HepG2 (cell line): Measurements from ENCODE around the gene CLIC5. TPM values are rescaled to one million over a fixed set of nuclear protein-coding genes. Genes with fewer than 3 reads are reported as not detected.

Source experiments
- ATAC-seq: fragments of 200-7000 bp; cut with Tn5 transposase; 3 replicates; pipeline ENCODE4 v1.9.1; 2020; ENCODE audit warnings: mild to moderate bottlenecking, moderate library complexity
- BruUV-seq: library from RNA; stranded (reverse); fragments of 400-500 nt; replicated peaks from 2 replicates; lab custom pipeline; 2021; lab: Mats Ljungman, UMichigan
- CTCF ChIA-PET: fragments of 300-600 bp; formaldehyde crosslinking; extraction: SDS; loops from one replicate; lab custom pipeline; 2021; ENCODE audit warnings: low total read pairs, inconsistent platforms, low intra/inter-chr PET ratio; lab: Yijun Ruan, JAX
- POLR2A ChIA-PET: fragments of 350-600 bp; sonication (Branson Sonifier 250); formaldehyde crosslinking; loops from one replicate; lab custom pipeline; 2020; ENCODE audit warnings: antibody characterized with exemption, inconsistent platforms; lab: Yijun Ruan, JAX
- DNase-seq: peaks from one replicate; pipeline ENCODE4 v3.0.0-alpha.2; 2015; ENCODE audit warnings: low spot score
- FAIRE-seq: peaks from 3 replicates; lab custom pipeline; 2011; peaks lifted over from hg19 to GRCh38; lab: Jason Lieb, UNC
- H2AFZ ChIP-seq: one replicate; pipeline ENCODE4 v1.6.1; 2011; ENCODE audit warnings: low read length, inconsistent platforms
- H3K27ac ChIP-seq: fragments of 300-600 bp; 3 replicates; pipeline ENCODE4 v1.8.0; 2011; ENCODE audit warnings: mixed run types, mild to moderate bottlenecking, mixed read lengths, low read length, inconsistent platforms; ENCODE audit not compliant: insufficient read depth; ENCODE audit errors: extremely low read length
- H3K27me3 ChIP-seq, 2 experiments: fragments of 200-600 bp in 1 of 2; 2 replicates in 1 of 2; 3 replicates in 1 of 2; pipeline versions ENCODE4 v1.6.0 to v1.8.0; 2011; ENCODE audit warnings: low read length in 2 of 2, mild to moderate bottlenecking in 2 of 2, moderate library complexity in 2 of 2, inconsistent platforms in 1 of 2; ENCODE audit not compliant: insufficient read depth in 2 of 2, control insufficient read depth in 1 of 2
- H3K36me3 ChIP-seq, 2 experiments: fragments of 200-600 bp in 1 of 2; replicated peaks in 1 of 2; 2 replicates in 1 of 2; 3 replicates in 1 of 2; pipeline versions ENCODE4 v1.5.1 to v1.8.0; 2011; ENCODE audit warnings: low read length in 2 of 2, inconsistent platforms in 1 of 2; ENCODE audit not compliant: insufficient read depth in 2 of 2, control insufficient read depth in 1 of 2
- H3K4me1 ChIP-seq: 2 replicates; pipeline ENCODE4 v1.5.1; 2012; ENCODE audit warnings: low read length, inconsistent platforms; ENCODE audit not compliant: insufficient read depth
- H3K4me2 ChIP-seq: 2 replicates; pipeline ENCODE4 v1.6.0; 2011; ENCODE audit warnings: low read depth, low read length, inconsistent platforms
- H3K4me3 ChIP-seq, 3 experiments: fragments of 200-600 bp in 1 of 3; sonication (generic), shearing (Covaris generic) in 1 of 3; replicated peaks in 1 of 3; 2 replicates each; pipeline ENCODE4 v1.5.1; 2011 to 2016; ENCODE audit warnings: low read length in 3 of 3, inconsistent platforms in 2 of 3, low read depth in 2 of 3, mild to moderate bottlenecking in 2 of 3, control low read depth in 1 of 3, mixed read lengths in 1 of 3; ENCODE audit not compliant: insufficient read depth in 1 of 3
- H3K79me2 ChIP-seq: one replicate; pipeline ENCODE4 v1.6.1; 2011; ENCODE audit warnings: low read length, inconsistent platforms; ENCODE audit not compliant: insufficient read depth
- H3K9ac ChIP-seq: 2 replicates; pipeline ENCODE4 v1.6.0; 2011; ENCODE audit warnings: mild to moderate bottlenecking, low read depth, low read length, inconsistent platforms; ENCODE audit not compliant: insufficient read depth
- H3K9me3 ChIP-seq: 2 replicates; pipeline ENCODE4 v1.5.1; 2012; ENCODE audit warnings: mild to moderate bottlenecking, low read length
- H4K20me1 ChIP-seq: 2 replicates; pipeline ENCODE4 v1.6.0; 2011; ENCODE audit warnings: inconsistent platforms, mild to moderate bottlenecking, low read length, moderate library complexity; ENCODE audit not compliant: insufficient read depth
- AHR ChIP-seq: IDR thresholded peaks from 2 replicates; pipeline ENCODE4 v1.6.1; 2018; ENCODE audit warnings: missing genetic modification reagents, missing compliant biosample characterization
- BATF2 ChIP-seq: sonication (generic); formaldehyde crosslinking; IDR thresholded peaks from 2 replicates; pipeline ENCODE4 v1.8.0; 2022; ENCODE audit warnings: mild to moderate bottlenecking, missing genetic modification reagents, moderate library complexity
- CC2D1A ChIP-seq: sonication (generic); formaldehyde crosslinking; IDR thresholded peaks from 2 replicates; pipeline ENCODE4 v1.8.1; 2023; ENCODE audit warnings: mild to moderate bottlenecking, missing genetic modification reagents
- CSRNP2 ChIP-seq: sonication (generic); formaldehyde crosslinking; conservative IDR thresholded peaks from 2 replicates; pipeline ENCODE4 v1.8.0; 2022; ENCODE audit warnings: low read depth, missing genetic modification reagents
- HNF4A ChIP-seq: sonication (generic); formaldehyde crosslinking; IDR thresholded peaks from 2 replicates; pipeline ENCODE4 v1.4.0; 2020; ENCODE audit warnings: missing genetic modification reagents
- HOXA3 ChIP-seq: sonication (generic); formaldehyde crosslinking; IDR thresholded peaks from 2 replicates; pipeline ENCODE4 v1.5.0; 2020; ENCODE audit warnings: missing genetic modification reagents
- HOXD1 ChIP-seq: sonication (generic); formaldehyde crosslinking; IDR thresholded peaks from 2 replicates; pipeline ENCODE4 v1.5.0; 2020; ENCODE audit warnings: missing genetic modification reagents
- KMT2B ChIP-seq: IDR thresholded peaks from 2 replicates; pipeline ENCODE4 v1.6.1; 2016; ENCODE audit warnings: missing genetic modification reagents, missing compliant biosample characterization
- PAX8 ChIP-seq: sonication (generic); formaldehyde crosslinking; IDR thresholded peaks from 2 replicates; pipeline ENCODE4 v1.8.0; 2022; ENCODE audit warnings: mild to moderate bottlenecking, missing genetic modification reagents, borderline replicate concordance
- RFX1 ChIP-seq: fragments of 450-650 bp; IDR thresholded peaks from 2 replicates; pipeline ENCODE4 v1.6.1; 2017
- U2AF2 ChIP-seq: fragments of 200-400 bp; formaldehyde crosslinking; IDR thresholded peaks from 2 replicates; pipeline ENCODE4 v1.6.1; 2017; ENCODE audit warnings: low read depth, mild to moderate bottlenecking, low read length
- XBP1 ChIP-seq: sonication (generic); formaldehyde crosslinking; IDR thresholded peaks from 2 replicates; pipeline ENCODE4 v1.5.0; 2020; ENCODE audit warnings: missing genetic modification reagents
- ZNF121 ChIP-seq: sonication (generic); formaldehyde crosslinking; IDR thresholded peaks from 2 replicates; pipeline ENCODE4 v1.5.0; 2020; ENCODE audit warnings: mild to moderate bottlenecking, missing genetic modification reagents
- ZNF136 ChIP-seq: sonication (generic); formaldehyde crosslinking; IDR thresholded peaks from 2 replicates; pipeline ENCODE4 v1.8.1; 2022; ENCODE audit warnings: low read depth, mild to moderate bottlenecking, moderate library complexity, missing genetic modification reagents
- ZNF33B ChIP-seq: sonication (generic); formaldehyde crosslinking; IDR thresholded peaks from 2 replicates; pipeline ENCODE4 v1.5.1; 2020; ENCODE audit warnings: mild to moderate bottlenecking, missing genetic modification reagents
- ZNF546 ChIP-seq: sonication (generic); formaldehyde crosslinking; conservative IDR thresholded peaks from 2 replicates; pipeline ENCODE4 v1.8.1; 2023; ENCODE audit warnings: mild to moderate bottlenecking, missing genetic modification reagents
- WGBS: methylation state at CpG from one replicate; pipeline ENCODE4 v1.1.6; 2017; ENCODE audit warnings: low lambda C conversion rate; 5-methylcytosine and 5-hydroxymethylcytosine counted together
- in situ Hi-C: cut with HindIII; loops from 2 replicates; pipeline ENCODE4 v1.10.0; 2017; ENCODE audit warnings: low pct_unique_long_range_greater_than_20kb; ENCODE audit not compliant: extremely low pct_ligation_motif_present
- intact Hi-C: fragments of 100-400 bp; cut with micrococcal nuclease; formaldehyde crosslinking; loops from one replicate; pipeline ENCODE4 v1.10.0; 2022; ENCODE audit not compliant: unreplicated experiment
- polyA plus RNA-seq, 8 experiments: library from polyadenylated mRNA; depleted of rRNA in 3 of 8; stranded (reverse) in 7 of 8; unstranded in 1 of 8; fragments of >200 nt; fragmentation: Illumina TruSeq in 4 of 8; extraction: Trizol in 4 of 8; gene quantifications; 2 replicates each; pipeline versions ENCODE4 v1.2.1 to v1.2.3, GENCODE V29; 2011 to 2016; ENCODE audit warnings: low read depth in 4 of 8, missing spikeins in 1 of 8, mixed read lengths in 1 of 8; ENCODE audit not compliant: insufficient read depth in 1 of 8
- total RNA-seq, 5 experiments: library from RNA; depleted of rRNA; stranded (reverse); fragments of >200 nt; fragmentation: Illumina TruSeq; extraction: Trizol; gene quantifications; 2 replicates each; pipeline ENCODE4 v1.2.3, GENCODE V29; 2016; ENCODE audit warnings: low read depth in 1 of 5
- TF ChIP-seq, protein P1 (sequence below): sonication (generic); formaldehyde crosslinking; conservative IDR thresholded peaks from 2 replicates; pipeline ENCODE4 v1.8.0; 2022; ENCODE audit warnings: missing genetic modification reagents
- TF ChIP-seq, protein P2 (sequence below): sonication (generic); formaldehyde crosslinking; IDR thresholded peaks from 2 replicates; pipeline ENCODE4 v1.9.0; 2021; ENCODE audit warnings: missing genetic modification reagents, borderline replicate concordance
- TF ChIP-seq, protein P3 (sequence below): sonication (generic); formaldehyde crosslinking; IDR thresholded peaks from 2 replicates; pipeline ENCODE4 v1.8.0; 2023; ENCODE audit warnings: mild to moderate bottlenecking, missing genetic modification reagents

The CLIC5 gene
- total and polyA plus RNA-seq, 2 of the 13 experiments (the other 11 are each of a cell fraction or from before 2014, with no cell fraction given), result not detected

- no peak for TF ChIP-seq CC2D1A (CRISPR knock-in tag)
- no peak for TF ChIP-seq ZNF546 (CRISPR knock-in tag)
- TF ChIP-seq U2AF2, result no peak
- TF ChIP-seq HNF4A (CRISPR knock-in tag), result no peak
- TF ChIP-seq XBP1, result no peak
Observed at GRCh38 chr6:45970326-45970725, 45.3 kb downstream of the CLIC5 start (continued).

DNA sequence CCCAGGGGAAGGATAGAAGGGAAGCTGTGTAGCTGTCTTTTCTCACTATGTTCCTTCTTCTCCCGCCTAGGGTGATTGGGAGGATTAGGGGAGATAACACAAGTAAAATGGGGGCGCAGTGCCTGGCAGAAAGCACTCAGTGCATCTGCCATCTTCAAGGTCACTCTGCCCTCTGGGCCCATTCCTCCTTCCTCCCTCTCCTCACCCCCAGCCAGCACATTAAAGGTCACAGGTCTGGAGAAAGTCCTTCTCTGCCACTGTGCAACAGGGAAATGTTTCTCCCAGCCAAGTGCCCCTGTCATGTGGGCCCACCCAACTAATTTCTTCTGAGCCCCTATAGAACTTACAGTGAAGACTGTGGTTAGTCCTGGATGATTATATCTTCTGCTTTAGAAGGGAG lies 45.8 kb downstream of the CLIC5 start:
- Histone ChIP-seq H2AFZ (no peak overlapping the region), H3K4me1 (no peaks in the 10 kb centered on the region), H3K9me3 (0 out of 2 replicates have a peak, but pooled peaks cover under 1% of the 10 kb centered on the region), H3K36me3 (no peaks in the 10 kb centered on the region), H3K4me2 (no peak overlapping the region), H3K9ac (no peak overlapping the region), H4K20me1 (no peaks in the 10 kb centered on the region), H3K4me3 (no peak overlapping the region), H3K27ac (no peak overlapping the region), H3K27me3 (no peaks in the 10 kb centered on the region), H3K79me2 (no peaks in the 10 kb centered on the region)
- no peak for DNase-seq
- WGBS, result 0% methylated on average over 2 of the region's 2 CpGs
- no peak for ATAC-seq
- BruUV-seq, result no TSS peak
- intact Hi-C loops, result no loop called here
- in situ Hi-C loops, result no loop called here
- POLR2A ChIA-PET, result no interaction called here
- FAIRE-seq, result no peak
- CTCF ChIA-PET, result no interaction called here
- TF ChIP-seq ZNF121 (no peak), HOXD1 (CRISPR knock-in tag) (no peak), BATF2 (no peak), RFX1 (no peak), AHR (no peak), ZNF33B (CRISPR knock-in tag) (no peak), CSRNP2 (CRISPR knock-in tag) (no peak), PAX8 (CRISPR knock-in tag) (no peak), HOXA3 (CRISPR knock-in tag) (no peak), ZNF136 (CRISPR knock-in tag) (no peak), KMT2B (no peak)
- TF ChIP-seq, protein P1, sequence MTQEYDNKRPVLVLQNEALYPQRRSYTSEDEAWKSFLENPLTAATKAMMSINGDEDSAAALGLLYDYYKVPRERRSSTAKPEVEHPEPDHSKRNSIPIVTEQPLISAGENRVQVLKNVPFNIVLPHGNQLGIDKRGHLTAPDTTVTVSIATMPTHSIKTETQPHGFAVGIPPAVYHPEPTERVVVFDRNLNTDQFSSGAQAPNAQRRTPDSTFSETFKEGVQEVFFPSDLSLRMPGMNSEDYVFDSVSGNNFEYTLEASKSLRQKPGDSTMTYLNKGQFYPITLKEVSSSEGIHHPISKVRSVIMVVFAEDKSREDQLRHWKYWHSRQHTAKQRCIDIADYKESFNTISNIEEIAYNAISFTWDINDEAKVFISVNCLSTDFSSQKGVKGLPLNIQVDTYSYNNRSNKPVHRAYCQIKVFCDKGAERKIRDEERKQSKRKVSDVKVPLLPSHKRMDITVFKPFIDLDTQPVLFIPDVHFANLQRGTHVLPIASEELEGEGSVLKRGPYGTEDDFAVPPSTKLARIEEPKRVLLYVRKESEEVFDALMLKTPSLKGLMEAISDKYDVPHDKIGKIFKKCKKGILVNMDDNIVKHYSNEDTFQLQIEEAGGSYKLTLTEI (CRISPR knock-in tag), result no peak
- TF ChIP-seq, protein P2, sequence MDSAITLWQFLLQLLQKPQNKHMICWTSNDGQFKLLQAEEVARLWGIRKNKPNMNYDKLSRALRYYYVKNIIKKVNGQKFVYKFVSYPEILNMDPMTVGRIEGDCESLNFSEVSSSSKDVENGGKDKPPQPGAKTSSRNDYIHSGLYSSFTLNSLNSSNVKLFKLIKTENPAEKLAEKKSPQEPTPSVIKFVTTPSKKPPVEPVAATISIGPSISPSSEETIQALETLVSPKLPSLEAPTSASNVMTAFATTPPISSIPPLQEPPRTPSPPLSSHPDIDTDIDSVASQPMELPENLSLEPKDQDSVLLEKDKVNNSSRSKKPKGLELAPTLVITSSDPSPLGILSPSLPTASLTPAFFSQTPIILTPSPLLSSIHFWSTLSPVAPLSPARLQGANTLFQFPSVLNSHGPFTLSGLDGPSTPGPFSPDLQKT (CRISPR knock-in tag), result no peak
- TF ChIP-seq, protein P3, sequence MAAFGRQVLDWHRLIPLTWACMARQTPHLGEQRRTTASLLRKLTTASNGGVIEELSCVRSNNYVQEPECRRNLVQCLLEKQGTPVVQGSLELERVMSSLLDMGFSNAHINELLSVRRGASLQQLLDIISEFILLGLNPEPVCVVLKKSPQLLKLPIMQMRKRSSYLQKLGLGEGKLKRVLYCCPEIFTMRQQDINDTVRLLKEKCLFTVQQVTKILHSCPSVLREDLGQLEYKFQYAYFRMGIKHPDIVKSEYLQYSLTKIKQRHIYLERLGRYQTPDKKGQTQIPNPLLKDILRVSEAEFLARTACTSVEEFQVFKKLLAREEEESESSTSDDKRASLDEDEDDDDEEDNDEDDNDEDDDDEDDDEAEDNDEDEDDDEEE (CRISPR knock-in tag), result no peak
